ENCODE results near the gene KCNN1.
"Not testable (repeated sequence)": the region's sequence is repeated elsewhere in the genome, so short reads cannot be mapped to it uniquely, and the experiment has no call there.

KCNN1 gene

DNA sequence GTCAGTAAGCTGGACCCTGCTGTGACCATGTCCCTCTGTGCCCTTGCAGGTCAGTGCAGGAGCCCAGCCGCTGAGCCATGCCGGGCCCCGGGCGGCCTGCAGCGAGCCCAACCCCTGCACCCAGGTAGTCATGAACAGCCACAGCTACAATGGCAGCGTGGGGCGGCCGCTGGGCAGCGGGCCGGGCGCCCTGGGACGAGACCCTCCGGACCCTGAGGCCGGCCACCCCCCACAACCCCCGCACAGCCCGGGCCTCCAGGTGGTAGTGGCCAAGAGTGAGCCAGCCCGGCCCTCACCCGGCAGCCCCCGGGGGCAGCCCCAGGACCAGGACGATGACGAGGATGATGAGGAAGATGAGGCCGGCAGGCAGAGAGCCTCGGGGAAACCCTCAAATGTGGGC is 6.9 kb downstream of the KCNN1 start:
- no peak overlapping the region for H3K27ac Mint-ChIP-seq
- H3K4me3 Mint-ChIP-seq: no peak overlapping the region
- no peaks in the 10 kb centered on the region for H3K4me1 Mint-ChIP-seq (ENCODE audit: low read depth)
- no peak for DNase-seq
- H3K9me3 Mint-ChIP-seq: no peaks in the 10 kb centered on the region
- H3K27me3 Mint-ChIP-seq: peaks cover 4% of the 10 kb centered on the region
- H3K36me3 Mint-ChIP-seq (ENCODE audit: low read depth): no peaks in the 10 kb centered on the region

GRCh38 chr19:17974551-17974950 is 7.6 kb downstream of the KCNN1 start:
- no peaks in the 10 kb centered on the region for H3K4me1 Mint-ChIP-seq (ENCODE audit: low read depth)
- no peak overlapping the region for H3K4me3 Mint-ChIP-seq
- H3K36me3 Mint-ChIP-seq (ENCODE audit: low read depth): no peaks in the 10 kb centered on the region
- no peak overlapping the region for H3K27ac Mint-ChIP-seq
- DNase-seq: no peak
- peaks cover 2% of the 10 kb centered on the region for H3K27me3 Mint-ChIP-seq
- no peaks in the 10 kb centered on the region for H3K9me3 Mint-ChIP-seq

GRCh38 chr19:17975032-17975431 is 8.1 kb downstream of the KCNN1 start:
- no peaks in the 10 kb centered on the region for H3K36me3 Mint-ChIP-seq (ENCODE audit: low read depth)
- no peak overlapping the region for H3K27ac Mint-ChIP-seq
- H3K27me3 Mint-ChIP-seq: peaks cover 4% of the 10 kb centered on the region
- no peak for DNase-seq
- H3K9me3 Mint-ChIP-seq: no peaks in the 10 kb centered on the region
- no peak overlapping the region for H3K4me3 Mint-ChIP-seq
- no peaks in the 10 kb centered on the region for H3K4me1 Mint-ChIP-seq (ENCODE audit: low read depth)

DNA sequence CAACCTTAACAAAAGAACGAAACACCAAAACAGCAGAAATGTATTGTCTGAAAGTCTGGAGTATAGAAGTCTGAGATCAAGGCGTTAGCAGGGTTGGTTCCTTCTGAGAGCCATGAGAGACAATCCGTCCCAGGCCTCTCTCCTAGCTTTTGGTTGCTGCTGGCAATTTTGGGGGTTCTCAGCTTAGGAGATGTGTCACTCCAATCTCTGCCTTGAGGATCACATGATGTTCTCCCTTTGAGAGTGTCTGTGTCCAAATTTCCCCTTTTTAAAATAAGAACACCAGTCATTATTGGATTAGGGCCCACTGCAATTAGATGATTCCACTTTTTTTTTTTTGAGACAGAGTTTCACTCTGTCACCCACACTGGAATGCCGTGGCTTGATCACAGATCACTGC is 10.1 kb downstream of the KCNN1 start:
- Mint-ChIP-seq H3K36me3 (ENCODE audit: low read depth) (no peaks in the 10 kb centered on the region), H3K4me3 (no peak overlapping the region), H3K4me1 (ENCODE audit: low read depth) (no peaks in the 10 kb centered on the region), H3K9me3 (no peaks in the 10 kb centered on the region), H3K27me3 (peaks cover 16% of the 10 kb centered on the region), H3K27ac (no peak overlapping the region)
- DNase-seq: no peak

GRCh38 chr19:17977488-17977887 is 10.6 kb downstream of the KCNN1 start:
- Mint-ChIP-seq H3K9me3 (no peaks in the 10 kb centered on the region), H3K27ac (no peak overlapping the region), H3K4me3 (no peak overlapping the region), H3K4me1 (ENCODE audit: low read depth) (no peaks in the 10 kb centered on the region), H3K27me3 (peaks cover 21% of the 10 kb centered on the region), H3K36me3 (ENCODE audit: low read depth) (no peaks in the 10 kb centered on the region)
- no peak for DNase-seq

GRCh38 chr19:17981611-17982010 is 14.7 kb downstream of the KCNN1 start:
- Mint-ChIP-seq H3K9me3 (no peaks in the 10 kb centered on the region), H3K36me3 (ENCODE audit: low read depth) (no peaks in the 10 kb centered on the region), H3K4me3 (no peak overlapping the region), H3K4me1 (ENCODE audit: low read depth) (no peaks in the 10 kb centered on the region), H3K27ac (no peak overlapping the region), H3K27me3 (peaks cover 24% of the 10 kb centered on the region)
- no peak for DNase-seq

GRCh38 chr19:17982430-17982829 is 15.5 kb downstream of the KCNN1 start:
- H3K27me3 Mint-ChIP-seq: peaks cover 24% of the 10 kb centered on the region
- H3K4me1 Mint-ChIP-seq (ENCODE audit: low read depth): no peaks in the 10 kb centered on the region
- H3K36me3 Mint-ChIP-seq (ENCODE audit: low read depth): no peaks in the 10 kb centered on the region
- no peak overlapping the region for H3K27ac Mint-ChIP-seq
- no peak overlapping the region for H3K4me3 Mint-ChIP-seq
- H3K9me3 Mint-ChIP-seq: no peaks in the 10 kb centered on the region
- DNase-seq: no peak

GRCh38 chr19:17985037-17985818 is 18.3 kb downstream of the KCNN1 start:
- Mint-ChIP-seq H3K4me3 (no peak overlapping the region), H3K9me3 (no peaks in the 10 kb centered on the region), H3K27ac (no peak overlapping the region), H3K27me3 (peaks cover 19% of the 10 kb centered on the region), H3K36me3 (ENCODE audit: low read depth) (no peaks in the 10 kb centered on the region), H3K4me1 (ENCODE audit: low read depth) (no peaks in the 10 kb centered on the region)
- DNase-seq: no peak

DNA sequence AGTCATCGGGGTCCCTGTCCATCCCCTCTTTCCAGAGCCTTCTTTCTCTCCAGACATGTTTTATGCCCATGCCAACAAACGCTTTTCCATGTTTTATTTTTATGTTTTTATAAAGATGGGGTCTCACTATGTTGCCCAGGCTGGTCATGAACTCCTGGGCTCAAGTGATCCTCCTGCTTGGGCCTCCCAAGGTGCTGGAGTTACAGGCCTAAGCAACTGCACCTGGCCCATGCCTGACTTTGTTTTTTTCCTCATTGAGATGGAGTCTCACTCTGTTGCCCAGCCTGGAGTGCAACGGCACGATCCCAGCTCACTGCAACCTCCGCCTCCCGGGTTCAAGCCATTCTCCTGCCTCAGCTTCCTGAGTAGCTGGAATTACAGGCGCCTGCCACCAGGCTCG is 19.7 kb downstream of the KCNN1 start:
- H3K27ac Mint-ChIP-seq; H3K36me3 Mint-ChIP-seq (ENCODE audit: low read depth); H3K4me3 Mint-ChIP-seq; DNase-seq; H3K4me1 Mint-ChIP-seq (ENCODE audit: low read depth); H3K9me3 Mint-ChIP-seq: not testable (repeated sequence)
- peaks cover 11% of the 10 kb centered on the region for H3K27me3 Mint-ChIP-seq

DNA sequence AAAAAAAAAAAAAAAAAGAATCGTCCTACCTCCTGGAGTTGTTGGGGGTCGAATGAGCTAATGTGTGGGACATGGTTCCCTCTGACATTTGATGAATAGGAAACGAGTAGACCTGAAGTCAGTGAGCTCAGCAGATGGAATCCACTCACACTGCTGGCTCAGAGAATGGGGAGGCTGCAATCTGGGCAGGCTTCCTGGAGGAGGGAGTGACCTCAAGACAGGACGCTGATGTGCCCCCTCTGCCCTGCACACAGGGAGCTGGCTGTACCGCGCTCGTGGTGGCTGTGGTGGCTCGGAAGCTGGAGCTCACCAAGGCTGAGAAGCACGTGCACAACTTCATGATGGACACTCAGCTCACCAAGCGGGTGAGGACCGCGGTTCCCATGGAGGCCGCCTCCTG is 21.3 kb downstream of the KCNN1 start:
- DNase-seq: no peak
- Mint-ChIP-seq H3K4me1 (ENCODE audit: low read depth) (no peaks in the 10 kb centered on the region), H3K27ac (no peak overlapping the region), H3K27me3 (peaks cover 3% of the 10 kb centered on the region), H3K36me3 (ENCODE audit: low read depth) (no peaks in the 10 kb centered on the region), H3K4me3 (no peak overlapping the region), H3K9me3 (no peaks in the 10 kb centered on the region)

- no peak for DNase-seq
- H3K27me3 Mint-ChIP-seq: peaks cover 3% of the 10 kb centered on the region
Observed at GRCh38 chr19:17989425-17990094, 22.7 kb downstream of the KCNN1 start.

GRCh38 chr19:17993076-17993813 is 26.3 kb downstream of the KCNN1 start:
- Mint-ChIP-seq H3K9me3 (no peaks in the 10 kb centered on the region), H3K36me3 (ENCODE audit: low read depth) (no peaks in the 10 kb centered on the region), H3K4me1 (ENCODE audit: low read depth) (peaks cover 6% of the 10 kb centered on the region), H3K4me3 (no peak overlapping the region), H3K27me3 (no peaks in the 10 kb centered on the region), H3K27ac (no peak overlapping the region)
- DNase-seq: no peak

More at GRCh38 chr19:17989425-17990094, 22.7 kb downstream of the KCNN1 start:
- no peak overlapping the region for H3K27ac Mint-ChIP-seq
- no peaks in the 10 kb centered on the region for H3K36me3 Mint-ChIP-seq (ENCODE audit: low read depth)
- H3K4me3 Mint-ChIP-seq: no peak overlapping the region
- no peaks in the 10 kb centered on the region for H3K9me3 Mint-ChIP-seq
- H3K4me1 Mint-ChIP-seq (ENCODE audit: low read depth): no peaks in the 10 kb centered on the region

GRCh38 chr19:17996826-17997316 is 30.0 kb downstream of the KCNN1 start:
- DNase-seq: peak; percentile 93
- Mint-ChIP-seq H3K4me1 (ENCODE audit: low read depth) (peaks cover 19% of the 10 kb centered on the region), H3K36me3 (ENCODE audit: low read depth) (peaks cover 2% of the 10 kb centered on the region), H3K27me3 (no peaks in the 10 kb centered on the region), H3K9me3 (no peaks in the 10 kb centered on the region), H3K4me3 (no peak overlapping the region), H3K27ac (peak overlapping the region; percentile 37)

DNA sequence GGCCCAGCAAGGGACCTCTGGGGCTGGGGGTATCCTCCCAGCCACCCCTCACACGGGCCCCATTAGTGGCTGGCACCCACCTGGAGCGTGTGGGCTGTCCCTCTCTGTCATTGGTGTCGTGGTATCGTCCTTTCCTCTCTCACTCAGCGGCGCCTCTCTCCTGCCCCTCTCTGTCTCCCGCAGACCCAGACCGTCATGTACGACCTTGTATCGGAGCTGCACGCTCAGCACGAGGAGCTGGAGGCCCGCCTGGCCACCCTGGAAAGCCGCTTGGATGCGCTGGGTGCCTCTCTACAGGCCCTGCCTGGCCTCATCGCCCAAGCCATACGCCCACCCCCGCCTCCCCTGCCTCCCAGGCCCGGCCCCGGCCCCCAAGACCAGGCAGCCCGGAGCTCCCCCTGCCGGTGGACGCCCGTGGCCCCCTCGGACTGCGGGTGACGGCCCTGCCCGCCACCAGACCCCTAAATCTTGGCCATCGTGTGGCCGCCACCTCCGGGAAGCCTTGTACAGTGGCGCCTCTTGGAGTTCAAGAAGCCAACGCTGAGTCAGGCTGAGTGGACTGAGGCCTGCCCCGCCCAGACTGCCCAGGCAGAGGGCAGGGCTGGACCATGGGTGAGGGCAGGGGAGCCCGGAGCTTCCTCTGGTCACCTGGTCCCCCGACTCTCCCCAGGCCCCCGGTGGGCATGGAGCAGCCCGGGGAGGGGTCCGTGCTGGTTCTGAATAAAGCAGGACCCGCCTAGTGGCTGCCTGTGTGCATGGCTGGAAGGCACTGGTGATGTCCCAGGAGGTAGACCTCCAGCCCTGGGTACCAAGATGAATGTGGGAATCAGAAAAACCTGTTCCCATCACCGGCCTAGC is 31.3 kb downstream of the KCNN1 start:
- H3K4me3 Mint-ChIP-seq: no peak overlapping the region
- H3K27me3 Mint-ChIP-seq: no peaks in the 10 kb centered on the region
- peaks cover 9% of the 10 kb centered on the region for H3K36me3 Mint-ChIP-seq (ENCODE audit: low read depth)
- H3K9me3 Mint-ChIP-seq: no peaks in the 10 kb centered on the region
- no peak for DNase-seq
- peaks cover 26% of the 10 kb centered on the region for H3K4me1 Mint-ChIP-seq (ENCODE audit: low read depth)
- no peak overlapping the region for H3K27ac Mint-ChIP-seq

Data from activated T-cell treated with anti-CD3 and anti-CD28 coated beads, Interleukin-2, amount 50 U/mL, for 24 hours (primary cell).